Heart left ventricle (tissue), 16 donors: Measurements from ENCODE around the gene ARHGAP5. TPM values are rescaled to one million over a fixed set of nuclear protein-coding genes. Genes with fewer than 3 reads are reported as not detected.

Experiments
- ATAC-seq, 4 donors: fragments of 200-7000 bp; cut with Tn5 transposase; one replicate each; pipeline ENCODE4 v1.9.1; 2020 to 2022; ENCODE audit warnings: moderate library complexity in 4 of 4, mild to moderate bottlenecking in 3 of 4, moderate number of reproducible peaks in 1 of 4
- DNase-seq, 5 donors: peaks; one replicate each; pipeline ENCODE4 v3.0.0-alpha.2; 2020
- H3K27ac ChIP-seq, 12 donors: fragments of 200-600 bp; sonication (generic) in 4 of 12; one replicate each; pipeline versions ENCODE4 v1.5.0 to v1.8.0; 2016 to 2022; ENCODE audit warnings: mild to moderate bottlenecking in 2 of 12
- H3K27me3 ChIP-seq, 9 donors: fragments of 200-600 bp; sonication (generic) in 2 of 9; one replicate each; pipeline versions ENCODE4 v1.5.1 to v1.8.0; 2016 to 2022; ENCODE audit warnings: mild to moderate bottlenecking in 3 of 9
- H3K36me3 ChIP-seq, 9 donors: fragments of 200-600 bp; sonication (generic) in 2 of 9; one replicate each; pipeline versions ENCODE4 v1.5.0 to v1.8.0; 2018 to 2022; ENCODE audit warnings: mild to moderate bottlenecking in 2 of 9
- H3K4me1 ChIP-seq, 12 donors: fragments of 200-600 bp; sonication (generic) in 4 of 12; one replicate each; pipeline versions ENCODE4 v1.5.0 to v1.8.0; 2016 to 2022; ENCODE audit warnings: mild to moderate bottlenecking in 3 of 12
- H3K4me3 ChIP-seq, 12 donors: fragments of 200-600 bp; sonication (generic) in 4 of 12; one replicate each; pipeline versions ENCODE4 v1.5.0 to v1.8.0; 2017 to 2022; ENCODE audit warnings: mild to moderate bottlenecking in 9 of 12, moderate library complexity in 4 of 12
- H3K9me3 ChIP-seq, 12 donors: fragments of 200-600 bp; sonication (generic) in 4 of 12; one replicate each; pipeline versions ENCODE4 v1.5.0 to v1.8.0; 2016 to 2022; ENCODE audit warnings: mild to moderate bottlenecking in 1 of 12
- CTCF ChIP-seq, 12 donors: fragments of 200-600 bp; sonication (generic) in 4 of 12; IDR thresholded peaks; one replicate each; pipeline versions ENCODE4 v1.5.0 to v1.8.0; 2018 to 2022; ENCODE audit warnings: antibody characterized with exemption in 12 of 12, mild to moderate bottlenecking in 5 of 12
- POLR2A ChIP-seq, 2 donors: fragments of 450-650 bp; IDR thresholded peaks; one replicate each; pipeline ENCODE4 v1.6.1; 2017; ENCODE audit warnings: antibody characterized with exemption in 2 of 2, mild to moderate bottlenecking in 2 of 2, moderate library complexity in 2 of 2
- WGBS, 4 donors: extraction: QIAGEN DNeasy Blood & Tissue Kit in 2 of 4; methylation state at CpG; one replicate each; pipeline versions ENCODE4 v1.1.5 to v1.1.7; 2013 to 2018; 5-methylcytosine and 5-hydroxymethylcytosine counted together
- intact Hi-C, 10 donors: fragments of 100-400 bp; cut with DNase I; formaldehyde crosslinking; loops; one replicate each; pipeline versions ENCODE4 v1.11.1 to v1.14.2; 2022
- polyA plus RNA-seq, 2 donors: library from polyadenylated mRNA; stranded (reverse); fragments of 200-250 nt; gene quantifications; one replicate each; pipeline ENCODE4 v1.2.3, GENCODE V29; 2013
- total RNA-seq, 9 donors: library from RNA; depleted of rRNA in 2 of 9; stranded (reverse); fragments of >200 nt in 2 of 9; fragmentation: NEBNext Ultra II Directional in 3 of 9; extraction: Animal tissue kit (Norgen Biotek cat#: 25700) in 3 of 9; gene quantifications; one replicate each; pipeline versions ENCODE4 v1.1.0 to v1.2.4, GENCODE V29; 2016 to 2023
- donor health status: ischemic (EF 13 %, LVEDD 7.1; RV severe dilation, severe dysfunction).
- donor health status: healthy with polysubstance abuse.
- donor health status: DM: no; HTN: yes; CAD: no.
- donor health status: DM: no; HTN: no; CAD: no.
- donor health status: ischemic (EF 25% LVEDD 6.9; RV normal size, moderate dysfunction).
- donor health status: ischemic (EF 25% LVEDD 5.7; RV mildly dilated, moderate dysfunction).
- donor health status: healthy.
- donor health status: DM: yes; HTN: yes; CAD: no.
- donor health status: ischemic (EF 35%, LVEDD 5.7; RV mildly dilated, moderate dysfunction).
- donor health status: nonischemic (EF 11% LVEDD 7.7; RV severe dilation, severe dysfunction).
- donor health status: DM: yes; HTN: yes; CAD: no.
- donor health status: PGD.
- donor health status: ischemic (EF 29% LVEDD 5.4; RV normal size, mild dysfunction).
- donor health status: nonischemic (EF 23%, LVEDD 6.1; RV moderate dilation, normal function).

ARHGAP5 gene
- total and polyA plus RNA-seq, 11 donors: 21.0 to 277 (median 243) TPM

- intact Hi-C loops: no loop called here
- Histone ChIP-seq H3K4me1 (peaks cover 0 to 6% (median 0%) of the 10 kb centered on the region in 12 donors), H3K36me3 (no peaks in the 10 kb centered on the region), H3K27me3 (no peaks in the 10 kb centered on the region), H3K9me3 (peaks cover 0 to 18% (median 8%) of the 10 kb centered on the region in 12 donors), H3K27ac (no peak overlapping the region), H3K4me3 (no peak overlapping the region)
- no peak for TF ChIP-seq CTCF (IDR thresholded peaks at IDR 0.05)
- TF ChIP-seq POLR2A (IDR thresholded peaks at IDR 0.05): no peak
- ATAC-seq (no peak), DNase-seq (no peak)
Observed at GRCh38 chr14:32186248-32186647, 109.1 kb downstream of the ARHGAP5 start.

- H3K9me3 ChIP-seq: peaks cover 0 to 13% (median 5%) of the 10 kb centered on the region in 12 donors
- TF ChIP-seq POLR2A (IDR thresholded peaks at IDR 0.05): no peak
- TF ChIP-seq CTCF (IDR thresholded peaks at IDR 0.05): no peak
- 84 to 97% (median 92%) methylated on average over 1 of the region's 1 CpG for WGBS, 4 donors
- no peak overlapping the region for H3K27ac ChIP-seq
- H3K27me3 ChIP-seq: no peaks in the 10 kb centered on the region
- peaks cover 0 to 4% (median 0%) of the 10 kb centered on the region in 12 donors for H3K4me1 ChIP-seq
- no peak for ATAC-seq
- DNase-seq: no peak
- no peaks in the 10 kb centered on the region for H3K36me3 ChIP-seq
- no peak overlapping the region for H3K4me3 ChIP-seq
- intact Hi-C loops: no loop called here
Observed at GRCh38 chr14:32189811-32190210, 112.7 kb downstream of the ARHGAP5 start.

- DNase-seq: no peak
- Histone ChIP-seq H3K27ac (no peak overlapping the region), H3K36me3 (no peaks in the 10 kb centered on the region), H3K27me3 (no peaks in the 10 kb centered on the region), H3K4me1 (peaks cover 0 to 4% (median 0%) of the 10 kb centered on the region in 12 donors), H3K9me3 (peaks cover 0 to 4% (median 0%) of the 10 kb centered on the region in 12 donors), H3K4me3 (no peak overlapping the region)
- TF ChIP-seq POLR2A (IDR thresholded peaks at IDR 0.05): no peak
- TF ChIP-seq CTCF (IDR thresholded peaks at IDR 0.05): no peak
- ATAC-seq: peak in 3 of 4 donors; percentile 41
- intact Hi-C loops: no loop called here
- WGBS, 4 donors: 47 to 63% (median 55%) methylated on average over 3 of the region's 3 CpGs
Observed at GRCh38 chr14:32190673-32191072, 113.6 kb downstream of the ARHGAP5 start.

GRCh38 chr14:32192712-32193373 lies 115.7 kb downstream of the ARHGAP5 start:
- Histone ChIP-seq H3K4me3 (no peak overlapping the region), H3K36me3 (no peaks in the 10 kb centered on the region), H3K9me3 (no peaks in the 10 kb centered on the region), H3K27me3 (no peaks in the 10 kb centered on the region), H3K27ac (no peak overlapping the region), H3K4me1 (peaks cover 0 to 4% (median 0%) of the 10 kb centered on the region in 12 donors)
- DNase-seq (no peak), ATAC-seq (no peak)
- intact Hi-C loops: no loop called here
- TF ChIP-seq POLR2A (IDR thresholded peaks at IDR 0.05) (no peak), CTCF (IDR thresholded peaks at IDR 0.05) (no peak)
- 80 to 85% (median 83%) methylated on average over 2 of the region's 2 CpGs for WGBS, 4 donors
